LoVo (cell line): ENCODE data around the gene ZFP57.
A peak's percentile ranks its signal among the peaks of the same experiment; 100 is the strongest.

Experiments used
- DNase-seq: peaks from one replicate; pipeline ENCODE4 v3.0.0-alpha.2; 2016; ENCODE audit warnings: low spot score

Gene ZFP57

GRCh38 chr6:29655658-29656057, 25.3 kb downstream of the ZFP57 start:
- no peak for DNase-seq

DNA sequence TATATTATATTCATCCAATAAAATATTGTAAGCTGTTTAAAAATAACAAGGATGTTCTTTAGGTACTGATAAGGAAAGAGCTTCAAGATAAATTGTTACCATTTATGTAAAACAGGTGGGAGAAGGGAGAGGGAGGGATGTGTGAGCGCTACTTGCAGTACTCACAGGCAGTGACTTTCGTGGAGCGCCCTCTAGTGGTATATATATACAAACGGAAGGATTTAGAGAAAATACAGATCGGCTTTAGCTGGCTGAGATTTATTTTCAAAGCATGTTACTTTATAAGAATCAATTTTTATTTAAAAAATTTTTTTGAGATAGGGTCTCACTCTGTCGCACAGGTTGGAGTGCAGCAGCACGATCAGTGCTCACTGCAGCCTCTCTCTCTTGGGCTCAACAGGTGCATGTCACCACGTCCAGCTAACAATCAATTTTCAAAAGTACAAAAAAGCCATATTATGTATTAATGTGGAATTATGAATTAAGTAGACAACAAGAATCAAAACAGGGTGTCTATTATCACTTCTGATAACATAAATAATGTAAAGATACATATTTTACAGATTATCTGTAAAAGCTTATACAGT, 27.4 kb downstream of the ZFP57 start:
- peak; percentile 82 for DNase-seq

GRCh38 chr6:29652198-29652584, 28.8 kb downstream of the ZFP57 start:
- no peak for DNase-seq

GRCh38 chr6:29651413-29652197, 29.3 kb downstream of the ZFP57 start:
- DNase-seq = peak; percentile 57

- DNase-seq = peak; percentile 99
Measured at GRCh38 chr6:29649701-29650673, 31.0 kb downstream of the ZFP57 start.

- peak; percentile 41 for DNase-seq
Measured at GRCh38 chr6:29647927-29648642, 32.9 kb downstream of the ZFP57 start.

- peak; percentile 28 for DNase-seq
Measured at GRCh38 chr6:29641430-29642148, 39.4 kb downstream of the ZFP57 start.

- DNase-seq = no peak
Measured at GRCh38 chr6:29637247-29637646, 43.7 kb downstream of the ZFP57 start.

DNA sequence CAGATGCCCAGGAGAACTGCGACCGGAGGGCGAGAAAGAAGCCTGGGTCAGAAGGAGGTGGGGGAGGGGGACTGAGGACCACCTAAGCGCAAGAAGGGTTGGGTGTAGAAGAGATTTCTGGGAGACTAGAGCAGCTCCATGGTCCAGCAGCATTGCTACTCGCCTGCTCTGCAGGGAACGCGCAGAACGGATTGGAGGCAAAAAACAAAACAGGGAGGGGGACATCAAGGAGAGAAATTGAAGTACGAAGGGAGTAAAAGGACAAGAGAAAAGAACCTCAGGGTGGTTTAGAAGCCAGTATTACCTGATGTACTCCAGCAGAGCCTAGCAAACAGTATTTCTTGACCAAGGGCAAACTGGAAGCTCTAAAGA, 47.4 kb downstream of the ZFP57 start:
- no peak for DNase-seq

DNA sequence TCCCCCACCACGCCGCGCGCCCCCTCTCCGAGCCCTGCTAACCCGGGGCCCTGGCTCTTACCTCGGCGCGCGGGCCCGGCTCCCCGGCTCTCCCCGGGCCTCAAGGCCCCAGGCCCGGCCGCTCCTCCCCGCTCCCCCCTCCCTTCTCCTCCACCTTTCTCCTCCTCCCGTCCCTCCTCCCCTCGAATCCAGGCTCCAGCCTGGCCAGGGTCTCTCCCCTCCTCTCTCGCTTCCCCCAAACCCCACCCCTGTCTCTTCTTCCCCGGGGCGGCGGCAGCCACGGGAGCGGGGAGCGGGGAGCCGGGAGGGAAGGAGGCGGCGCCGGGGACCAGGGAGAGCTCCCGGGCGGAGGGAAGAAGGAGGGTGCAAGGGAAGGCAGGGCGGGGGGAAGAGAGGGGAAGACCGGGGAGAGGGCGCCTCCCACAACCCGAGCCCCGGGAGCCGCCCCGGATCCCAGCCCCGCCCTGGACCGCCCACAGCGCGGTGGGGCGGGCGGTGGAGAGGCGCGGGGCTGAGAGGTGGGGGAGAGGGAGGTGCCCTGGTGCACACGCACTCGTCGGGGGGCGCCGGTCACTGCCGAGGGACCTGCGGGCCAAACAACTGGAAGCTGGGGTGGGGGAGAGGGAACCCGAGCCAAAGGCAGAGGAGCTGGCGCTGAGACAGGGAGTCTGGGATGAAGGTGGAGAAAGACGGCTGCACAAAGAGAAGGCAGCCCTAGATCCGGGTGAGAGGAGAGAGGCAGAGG, 48.0 kb downstream of the ZFP57 start, which contains the start of gene GABBR1:
TSS of gene GABBR1 (minus strand) at position 395 of the 745 bp plus-strand sequence. CDS start 798 bp downstream, outside the sequence.
- DNase-seq = peak; percentile 72

GRCh38 chr6:29631860-29632731, 48.9 kb downstream of the ZFP57 start:
- DNase-seq = peak; percentile 22

GRCh38 chr6:29631209-29631810, 49.6 kb downstream of the ZFP57 start:
- no peak for DNase-seq

DNA sequence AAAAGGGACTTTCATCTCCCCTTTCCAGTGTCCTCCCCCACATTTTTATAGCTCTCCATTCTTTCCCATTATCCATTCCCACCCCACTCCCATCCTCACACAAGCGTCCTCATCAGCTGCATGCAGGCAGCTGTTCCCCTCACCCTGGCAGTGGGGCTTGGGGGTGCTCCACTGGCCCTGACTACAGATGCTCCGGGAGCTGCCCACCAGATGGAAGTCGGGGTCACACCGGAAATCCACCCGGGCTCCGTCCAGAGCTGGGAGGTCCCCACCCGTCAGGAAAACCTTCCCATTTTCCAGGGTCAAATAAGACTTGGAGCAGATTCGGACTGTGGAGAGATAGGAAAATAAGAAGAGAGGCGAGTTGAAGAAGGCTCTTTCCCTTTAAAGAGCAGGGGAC, 50.6 kb downstream of the ZFP57 start:
- no peak for DNase-seq

DNA sequence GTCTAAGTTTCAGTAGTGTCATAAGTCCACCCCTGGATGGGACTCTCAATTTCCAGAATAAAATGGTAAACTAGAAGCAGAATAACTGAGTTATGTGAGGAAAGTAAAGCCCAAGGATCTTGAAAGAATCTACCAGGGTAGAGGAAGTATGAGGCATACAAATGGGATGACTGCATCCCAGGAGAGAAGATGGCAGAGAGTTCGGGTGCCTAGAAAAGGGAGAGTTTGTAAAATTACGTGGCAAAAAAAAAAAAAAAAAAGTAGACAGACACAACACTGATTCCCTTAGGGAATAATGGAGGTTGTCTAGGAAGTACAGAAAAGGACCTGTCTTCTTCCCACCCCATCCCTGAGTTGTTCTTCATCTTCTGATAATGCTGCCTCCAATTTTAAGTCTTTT, 51.4 kb downstream of the ZFP57 start:
- no peak for DNase-seq

DNA sequence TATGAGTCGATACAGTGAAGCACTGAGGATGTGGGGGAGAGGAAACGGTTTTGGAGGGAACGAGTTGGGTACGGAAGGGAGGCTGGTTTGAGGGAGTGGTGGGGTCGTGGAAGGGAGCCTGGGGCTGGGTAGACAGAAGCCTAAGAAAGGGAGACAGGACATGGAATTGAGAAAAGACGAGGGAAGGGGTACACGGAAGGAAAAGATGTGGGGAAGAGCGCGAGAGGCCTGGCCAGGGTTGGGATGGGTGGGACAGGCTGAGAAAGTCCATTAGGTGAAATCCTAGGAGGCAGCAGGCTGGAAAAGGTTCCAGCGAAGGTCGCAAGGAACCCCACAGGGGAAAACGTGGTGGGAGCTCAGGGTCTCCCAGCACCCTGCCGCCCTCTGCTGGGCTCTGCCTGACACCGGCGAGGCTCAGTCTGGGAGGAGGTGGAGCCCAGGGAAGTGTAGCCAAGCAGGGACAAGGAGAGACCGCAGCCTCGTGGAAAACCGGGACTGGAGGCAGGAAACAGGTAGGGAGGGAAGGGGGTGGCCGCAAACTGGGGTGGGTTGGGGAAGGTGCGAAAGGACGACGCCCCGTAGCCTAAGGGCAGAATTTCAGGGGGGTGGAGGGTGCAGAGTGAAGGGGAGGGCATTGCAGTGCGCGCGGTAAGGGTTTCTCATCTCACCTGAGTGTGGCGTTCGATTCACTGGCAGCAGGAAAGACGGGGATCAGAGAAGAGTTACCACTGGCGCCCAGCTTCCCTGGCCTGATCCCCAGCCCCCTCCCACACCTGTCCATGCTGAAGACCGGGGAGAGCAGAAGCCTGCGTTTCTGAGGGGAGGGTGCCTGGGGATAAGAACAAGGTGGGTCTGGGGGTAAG, 52.3 kb downstream of the ZFP57 start:
- no peak for DNase-seq

- DNase-seq = no peak
Measured at GRCh38 chr6:29627755-29628418, 53.1 kb downstream of the ZFP57 start.

DNA sequence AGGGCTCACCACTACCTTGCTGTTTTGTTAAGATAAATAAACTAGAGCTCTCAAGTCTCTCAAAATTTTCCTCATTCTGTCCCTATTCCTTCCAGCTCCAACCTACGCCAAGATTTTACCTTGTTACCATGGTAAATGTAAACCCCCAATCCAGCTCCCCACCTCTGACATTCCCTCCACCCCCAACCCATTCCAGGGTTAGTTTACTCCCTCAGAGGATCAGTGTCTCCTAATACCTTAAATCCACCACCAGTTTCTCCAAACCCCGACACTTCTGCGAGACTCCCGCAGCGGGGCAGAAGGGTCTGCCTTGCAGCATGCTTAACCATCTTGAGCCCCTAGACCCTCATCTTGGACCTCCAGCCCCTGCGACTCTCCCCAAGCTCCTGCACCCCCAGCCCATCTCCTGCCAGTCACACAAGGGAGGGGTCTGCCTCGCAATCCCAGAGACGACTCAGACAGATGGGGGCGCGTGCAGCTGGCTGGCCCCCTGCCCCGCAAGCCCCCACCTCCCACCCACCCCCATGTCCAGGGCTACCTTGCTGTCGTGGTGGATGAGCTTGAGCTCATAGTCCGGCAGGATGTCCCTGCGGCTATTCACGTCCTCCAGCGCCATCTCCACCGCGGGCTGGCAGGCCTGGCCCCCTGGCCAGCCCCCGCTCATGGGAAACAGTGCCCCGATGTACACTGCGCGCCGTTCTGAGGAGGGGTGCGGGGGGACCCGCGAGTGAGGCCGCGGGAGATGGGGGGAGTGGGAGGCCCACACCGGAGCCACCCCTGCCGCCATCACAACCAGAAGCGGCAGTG, 53.8 kb downstream of the ZFP57 start:
- no peak for DNase-seq
